GM12878 (cell line): ENCODE measurements around the gene PROSER2. TPM values are rescaled to one million over a fixed set of nuclear protein-coding genes. Genes with fewer than 3 reads are reported as not detected.

Experiments
- HDGF ChIP-seq: fragments of 450-650 bp; IDR thresholded peaks from 2 replicates; pipeline ENCODE4 v1.6.1; 2016; ENCODE audit warnings: antibody characterized with exemption
- IRF3 ChIP-seq: fragments of 450-650 bp; IDR thresholded peaks from 2 replicates; pipeline ENCODE4 v1.6.1; 2014; ENCODE audit warnings: mild to moderate bottlenecking
- JUNB ChIP-seq: IDR thresholded peaks from 2 replicates; pipeline ENCODE4 v1.6.1; 2016; ENCODE audit warnings: antibody characterized with exemption, mild to moderate bottlenecking
- POLR2AphosphoS2 ChIP-seq: IDR thresholded peaks from 2 replicates; pipeline ENCODE4 v1.6.1; 2011; ENCODE audit warnings: low read depth, mild to moderate bottlenecking, low read length, improper control_type of control experiment, moderate library complexity
- RELB ChIP-seq: fragments of 450-650 bp; IDR thresholded peaks from 2 replicates; pipeline ENCODE4 v1.6.1; 2017; ENCODE audit warnings: low read depth, mild to moderate bottlenecking, moderate library complexity
- YY1 ChIP-seq: IDR thresholded peaks from 2 replicates; pipeline ENCODE4 v1.6.1; 2011; ENCODE audit warnings: low read depth, mild to moderate bottlenecking, low read length
- ZBTB33 ChIP-seq: fragments of 450-650 bp; IDR thresholded peaks from 2 replicates; pipeline ENCODE4 v1.6.1; 2017; ENCODE audit warnings: mild to moderate bottlenecking
- ZNF274 ChIP-seq: IDR thresholded peaks from one replicate; pipeline ENCODE4 v1.8.0; 2011; ENCODE audit not compliant: insufficient read length, insufficient read depth
- polyA plus RNA-seq, 11 experiments: library from polyadenylated mRNA; depleted of rRNA in 4 of 11; unstranded in 6 of 11; stranded (reverse) in 5 of 11; fragments of >200 nt; fragmentation: Nextera tagmentation in 4 of 11; fragmentation: Illumina TruSeq in 1 of 11; extraction: Ambion mirVana in 4 of 11; extraction: Trizol in 1 of 11; gene quantifications; 1 replicate in 1 of 11; 2 replicates in 10 of 11; pipeline versions ENCODE4 v1.2.1 to v1.2.3, GENCODE V29; 2011 to 2016; ENCODE audit warnings: inconsistent platforms in 2 of 11, missing spikeins in 2 of 11, low read depth in 1 of 11
- total RNA-seq, 4 experiments: library from RNA; depleted of rRNA in 3 of 4; stranded (reverse); fragments of >200 nt in 3 of 4; fragmentation: Illumina TruSeq in 1 of 4; extraction: Trizol in 1 of 4; gene quantifications; 2 replicates each; pipeline versions ENCODE4 v1.2.1 to v1.2.3, GENCODE V29; 2013 to 2021
- TF ChIP-seq, protein P1 (sequence below): fragments of 450-650 bp; IDR thresholded peaks from 2 replicates; pipeline ENCODE4 v1.6.1; 2016; ENCODE audit warnings: mild to moderate bottlenecking, moderate library complexity, borderline replicate concordance
- TF ChIP-seq, protein P2 (sequence below): fragments of 450-650 bp; IDR thresholded peaks from 2 replicates; pipeline ENCODE4 v1.6.1; 2018; ENCODE audit warnings: mild to moderate bottlenecking, low read depth, moderate library complexity; ENCODE audit not compliant: partially characterized antibody
- TF ChIP-seq, protein P3 (sequence below): fragments of 450-650 bp; formaldehyde crosslinking; IDR thresholded peaks from 2 replicates; pipeline ENCODE4 v1.4.0; 2022; ENCODE audit warnings: mild to moderate bottlenecking, moderate library complexity
- TF ChIP-seq, protein P4 (sequence below): fragments of 150-350 bp; IDR thresholded peaks from 2 replicates; pipeline ENCODE4 v1.6.1; 2014; ENCODE audit warnings: mild to moderate bottlenecking, low read depth, low read length

Gene PROSER2
- total and polyA plus RNA-seq, 10 of the 15 experiments (the other 5 are each of a cell fraction or from before 2014, with no cell fraction given): 0.04 to 0.25 (median 0.07) TPM; not detected in 6

- TF ChIP-seq, protein P1, sequence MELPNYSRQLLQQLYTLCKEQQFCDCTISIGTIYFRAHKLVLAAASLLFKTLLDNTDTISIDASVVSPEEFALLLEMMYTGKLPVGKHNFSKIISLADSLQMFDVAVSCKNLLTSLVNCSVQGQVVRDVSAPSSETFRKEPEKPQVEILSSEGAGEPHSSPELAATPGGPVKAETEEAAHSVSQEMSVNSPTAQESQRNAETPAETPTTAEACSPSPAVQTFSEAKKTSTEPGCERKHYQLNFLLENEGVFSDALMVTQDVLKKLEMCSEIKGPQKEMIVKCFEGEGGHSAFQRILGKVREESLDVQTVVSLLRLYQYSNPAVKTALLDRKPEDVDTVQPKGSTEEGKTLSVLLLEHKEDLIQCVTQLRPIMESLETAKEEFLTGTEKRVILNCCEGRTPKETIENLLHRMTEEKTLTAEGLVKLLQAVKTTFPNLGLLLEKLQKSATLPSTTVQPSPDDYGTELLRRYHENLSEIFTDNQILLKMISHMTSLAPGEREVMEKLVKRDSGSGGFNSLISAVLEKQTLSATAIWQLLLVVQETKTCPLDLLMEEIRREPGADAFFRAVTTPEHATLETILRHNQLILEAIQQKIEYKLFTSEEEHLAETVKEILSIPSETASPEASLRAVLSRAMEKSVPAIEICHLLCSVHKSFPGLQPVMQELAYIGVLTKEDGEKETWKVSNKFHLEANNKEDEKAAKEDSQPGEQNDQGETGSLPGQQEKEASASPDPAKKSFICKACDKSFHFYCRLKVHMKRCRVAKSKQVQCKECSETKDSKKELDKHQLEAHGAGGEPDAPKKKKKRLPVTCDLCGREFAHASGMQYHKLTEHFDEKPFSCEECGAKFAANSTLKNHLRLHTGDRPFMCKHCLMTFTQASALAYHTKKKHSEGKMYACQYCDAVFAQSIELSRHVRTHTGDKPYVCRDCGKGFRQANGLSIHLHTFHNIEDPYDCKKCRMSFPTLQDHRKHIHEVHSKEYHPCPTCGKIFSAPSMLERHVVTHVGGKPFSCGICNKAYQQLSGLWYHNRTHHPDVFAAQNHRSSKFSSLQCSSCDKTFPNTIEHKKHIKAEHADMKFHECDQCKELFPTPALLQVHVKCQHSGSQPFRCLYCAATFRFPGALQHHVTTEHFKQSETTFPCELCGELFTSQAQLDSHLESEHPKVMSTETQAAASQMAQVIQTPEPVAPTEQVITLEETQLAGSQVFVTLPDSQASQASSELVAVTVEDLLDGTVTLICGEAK: no peak
- TF ChIP-seq POLR2AphosphoS2 (no peak), YY1 (no peak), ZBTB33 (no peak), RELB (no peak), HDGF (no peak), ZNF274 (no peak), JUNB (no peak), IRF3 (no peak)
- TF ChIP-seq, protein P2, sequence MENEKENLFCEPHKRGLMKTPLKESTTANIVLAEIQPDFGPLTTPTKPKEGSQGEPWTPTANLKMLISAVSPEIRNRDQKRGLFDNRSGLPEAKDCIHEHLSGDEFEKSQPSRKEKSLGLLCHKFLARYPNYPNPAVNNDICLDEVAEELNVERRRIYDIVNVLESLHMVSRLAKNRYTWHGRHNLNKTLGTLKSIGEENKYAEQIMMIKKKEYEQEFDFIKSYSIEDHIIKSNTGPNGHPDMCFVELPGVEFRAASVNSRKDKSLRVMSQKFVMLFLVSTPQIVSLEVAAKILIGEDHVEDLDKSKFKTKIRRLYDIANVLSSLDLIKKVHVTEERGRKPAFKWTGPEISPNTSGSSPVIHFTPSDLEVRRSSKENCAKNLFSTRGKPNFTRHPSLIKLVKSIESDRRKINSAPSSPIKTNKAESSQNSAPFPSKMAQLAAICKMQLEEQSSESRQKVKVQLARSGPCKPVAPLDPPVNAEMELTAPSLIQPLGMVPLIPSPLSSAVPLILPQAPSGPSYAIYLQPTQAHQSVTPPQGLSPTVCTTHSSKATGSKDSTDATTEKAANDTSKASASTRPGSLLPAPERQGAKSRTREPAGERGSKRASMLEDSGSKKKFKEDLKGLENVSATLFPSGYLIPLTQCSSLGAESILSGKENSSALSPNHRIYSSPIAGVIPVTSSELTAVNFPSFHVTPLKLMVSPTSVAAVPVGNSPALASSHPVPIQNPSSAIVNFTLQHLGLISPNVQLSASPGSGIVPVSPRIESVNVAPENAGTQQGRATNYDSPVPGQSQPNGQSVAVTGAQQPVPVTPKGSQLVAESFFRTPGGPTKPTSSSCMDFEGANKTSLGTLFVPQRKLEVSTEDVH: no peak
- TF ChIP-seq, protein P3, sequence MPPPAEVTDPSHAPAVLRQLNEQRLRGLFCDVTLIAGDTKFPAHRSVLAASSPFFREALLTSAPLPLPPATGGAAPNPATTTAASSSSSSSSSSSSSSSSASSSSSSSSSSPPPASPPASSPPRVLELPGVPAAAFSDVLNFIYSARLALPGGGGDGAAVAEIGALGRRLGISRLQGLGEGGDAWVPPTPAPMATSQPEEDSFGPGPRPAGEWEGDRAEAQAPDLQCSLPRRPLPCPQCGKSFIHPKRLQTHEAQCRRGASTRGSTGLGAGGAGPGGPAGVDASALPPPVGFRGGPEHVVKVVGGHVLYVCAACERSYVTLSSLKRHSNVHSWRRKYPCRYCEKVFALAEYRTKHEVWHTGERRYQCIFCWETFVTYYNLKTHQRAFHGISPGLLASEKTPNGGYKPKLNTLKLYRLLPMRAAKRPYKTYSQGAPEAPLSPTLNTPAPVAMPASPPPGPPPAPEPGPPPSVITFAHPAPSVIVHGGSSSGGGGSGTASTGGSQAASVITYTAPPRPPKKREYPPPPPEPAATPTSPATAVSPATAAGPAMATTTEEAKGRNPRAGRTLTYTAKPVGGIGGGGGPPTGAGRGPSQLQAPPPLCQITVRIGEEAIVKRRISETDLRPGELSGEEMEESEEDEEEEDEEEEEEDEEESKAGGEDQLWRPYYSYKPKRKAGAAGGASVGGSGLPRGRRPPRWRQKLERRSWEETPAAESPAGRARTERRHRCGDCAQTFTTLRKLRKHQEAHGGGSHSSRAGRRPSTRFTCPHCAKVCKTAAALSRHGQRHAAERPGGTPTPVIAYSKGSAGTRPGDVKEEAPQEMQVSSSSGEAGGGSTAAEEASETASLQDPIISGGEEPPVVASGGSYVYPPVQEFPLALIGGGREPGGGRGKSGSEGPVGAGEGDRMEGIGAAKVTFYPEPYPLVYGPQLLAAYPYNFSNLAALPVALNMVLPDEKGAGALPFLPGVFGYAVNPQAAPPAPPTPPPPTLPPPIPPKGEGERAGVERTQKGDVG (CRISPR knock-in tag): no peak
- TF ChIP-seq, protein P4, sequence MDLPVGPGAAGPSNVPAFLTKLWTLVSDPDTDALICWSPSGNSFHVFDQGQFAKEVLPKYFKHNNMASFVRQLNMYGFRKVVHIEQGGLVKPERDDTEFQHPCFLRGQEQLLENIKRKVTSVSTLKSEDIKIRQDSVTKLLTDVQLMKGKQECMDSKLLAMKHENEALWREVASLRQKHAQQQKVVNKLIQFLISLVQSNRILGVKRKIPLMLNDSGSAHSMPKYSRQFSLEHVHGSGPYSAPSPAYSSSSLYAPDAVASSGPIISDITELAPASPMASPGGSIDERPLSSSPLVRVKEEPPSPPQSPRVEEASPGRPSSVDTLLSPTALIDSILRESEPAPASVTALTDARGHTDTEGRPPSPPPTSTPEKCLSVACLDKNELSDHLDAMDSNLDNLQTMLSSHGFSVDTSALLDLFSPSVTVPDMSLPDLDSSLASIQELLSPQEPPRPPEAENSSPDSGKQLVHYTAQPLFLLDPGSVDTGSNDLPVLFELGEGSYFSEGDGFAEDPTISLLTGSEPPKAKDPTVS: no peak
Observed at GRCh38 chr10:11835704-11836103, 12.5 kb downstream of the PROSER2 start (continued).
